ENCODE measurements around the gene SPEF2.

The SPEF2 gene

GRCh38 chr5:35859101-35859661 is 241.5 kb downstream of the SPEF2 start:
- no peak for TF ChIP-seq ARNTL (CRISPR knock-in tag; IDR thresholded peaks at IDR 0.05; ENCODE audit: borderline replicate concordance, low read depth)
- no peak for TF ChIP-seq TCF4 (CRISPR knock-in tag; IDR thresholded peaks at IDR 0.05; ENCODE audit: borderline replicate concordance)
- no peak for TF ChIP-seq CREB5 (CRISPR knock-in tag; IDR thresholded peaks at IDR 0.05; ENCODE audit: low read depth)
- peak; percentile 29 for ATAC-seq

GRCh38 chr5:35860686-35861085 is 243.0 kb downstream of the SPEF2 start:
- TF ChIP-seq ZFP30 (CRISPR knock-in tag; IDR thresholded peaks at IDR 0.05), result no peak
- TF ChIP-seq ZFP3 (CRISPR knock-in tag; IDR thresholded peaks at IDR 0.05), result no peak
- no peak for TF ChIP-seq TCF4 (CRISPR knock-in tag; IDR thresholded peaks at IDR 0.05; ENCODE audit: borderline replicate concordance)
- TF ChIP-seq ISL1 (CRISPR knock-in tag; IDR thresholded peaks at IDR 0.05), result no peak
- no peak for TF ChIP-seq RARB (CRISPR knock-in tag; IDR thresholded peaks at IDR 0.05)
- TF ChIP-seq ZNF70 (CRISPR knock-in tag; IDR thresholded peaks at IDR 0.05), result no peak
- no peak for TF ChIP-seq TSHZ2 (CRISPR knock-in tag; IDR thresholded peaks at IDR 0.05)
- TF ChIP-seq ZNF8 (CRISPR knock-in tag; IDR thresholded peaks at IDR 0.05), result no peak
- no peak for TF ChIP-seq BACH2 (CRISPR knock-in tag; IDR thresholded peaks at IDR 0.05; ENCODE audit: borderline replicate concordance)
- no peak for TF ChIP-seq POU6F1 (CRISPR knock-in tag; IDR thresholded peaks at IDR 0.05; ENCODE audit: borderline replicate concordance, low read depth)
- no peak for TF ChIP-seq CSRNP3 (CRISPR knock-in tag; IDR thresholded peaks at IDR 0.05)
- TF ChIP-seq PPARA (CRISPR knock-in tag; IDR thresholded peaks at IDR 0.05; ENCODE audit: borderline replicate concordance), result no peak
- TF ChIP-seq SNAI2 (CRISPR knock-in tag; IDR thresholded peaks at IDR 0.05), result no peak

GRCh38 chr5:35861718-35862117 is 244.1 kb downstream of the SPEF2 start:
- ATAC-seq, result no peak

More at GRCh38 chr5:35860686-35861085, 243.0 kb downstream of the SPEF2 start:
- no peak for ATAC-seq

GRCh38 chr5:35862126-35862525 is 244.5 kb downstream of the SPEF2 start:
- TF ChIP-seq CSDC2 (CRISPR knock-in tag; IDR thresholded peaks at IDR 0.05) (no peak), ZNF8 (CRISPR knock-in tag; IDR thresholded peaks at IDR 0.05) (no peak), TSHZ2 (CRISPR knock-in tag; IDR thresholded peaks at IDR 0.05) (no peak), ARNTL (CRISPR knock-in tag; IDR thresholded peaks at IDR 0.05; ENCODE audit: borderline replicate concordance, low read depth) (no peak), ESRRG (CRISPR knock-in tag; IDR thresholded peaks at IDR 0.05) (no peak), BACH2 (CRISPR knock-in tag; IDR thresholded peaks at IDR 0.05; ENCODE audit: borderline replicate concordance) (no peak), PPARA (CRISPR knock-in tag; IDR thresholded peaks at IDR 0.05; ENCODE audit: borderline replicate concordance) (no peak), GLIS3 (CRISPR knock-in tag; IDR thresholded peaks at IDR 0.05) (no peak), ZFP30 (CRISPR knock-in tag; IDR thresholded peaks at IDR 0.05) (no peak), ZNF70 (CRISPR knock-in tag; IDR thresholded peaks at IDR 0.05) (no peak), TCF4 (CRISPR knock-in tag; IDR thresholded peaks at IDR 0.05; ENCODE audit: borderline replicate concordance) (no peak), ZC3H10 (CRISPR knock-in tag; IDR thresholded peaks at IDR 0.05) (no peak), POU6F1 (CRISPR knock-in tag; IDR thresholded peaks at IDR 0.05; ENCODE audit: borderline replicate concordance, low read depth) (no peak), CREB5 (CRISPR knock-in tag; IDR thresholded peaks at IDR 0.05; ENCODE audit: low read depth) (no peak), ISL1 (CRISPR knock-in tag; IDR thresholded peaks at IDR 0.05) (no peak), ZNF565 (CRISPR knock-in tag; conservative IDR thresholded peaks at IDR 0.05; ENCODE audit: low read depth) (no peak), ZFP3 (CRISPR knock-in tag; IDR thresholded peaks at IDR 0.05) (no peak), RARB (CRISPR knock-in tag; IDR thresholded peaks at IDR 0.05) (no peak), OSR1 (CRISPR knock-in tag; IDR thresholded peaks at IDR 0.05) (no peak)
- no peak for ATAC-seq

More at GRCh38 chr5:35861718-35862117, 244.1 kb downstream of the SPEF2 start:
- TF ChIP-seq ZFP3 (CRISPR knock-in tag; IDR thresholded peaks at IDR 0.05), result no peak
